Mesenchymal stem cell (in vitro differentiated cells and primary cell): ENCODE measurements around the gene ZNF74.

ENCODE experiments used
- DNase-seq: peaks from one replicate; pipeline ENCODE4 v3.0.0-alpha.2; 2013
- H2AFZ ChIP-seq: one replicate; pipeline ENCODE4 v1.6.1; 2013; ENCODE audit warnings: low read depth, mild to moderate bottlenecking, control low read depth, inconsistent platforms, low read length, moderate library complexity
- H2AK5ac ChIP-seq: 2 replicates; pipeline ENCODE4 v1.6.1; 2013; ENCODE audit warnings: low read length, moderate library complexity, mild to moderate bottlenecking, inconsistent platforms; ENCODE audit not compliant: severe bottlenecking
- H2BK120ac ChIP-seq: one replicate; pipeline ENCODE4 v1.6.1; 2013; ENCODE audit warnings: low read depth, mild to moderate bottlenecking, inconsistent platforms, low read length, moderate library complexity
- H2BK12ac ChIP-seq, 2 experiments: one replicate each; pipeline ENCODE4 v1.6.1; 2013; ENCODE audit warnings: inconsistent platforms in 2 of 2, low read length in 2 of 2, mild to moderate bottlenecking in 2 of 2, moderate library complexity in 2 of 2, control low read depth in 1 of 2
- H2BK15ac ChIP-seq: one replicate; pipeline ENCODE4 v1.6.1; 2013; ENCODE audit warnings: mild to moderate bottlenecking, low read depth, inconsistent platforms; ENCODE audit not compliant: poor library complexity, severe bottlenecking
- H2BK5ac ChIP-seq: 2 replicates; pipeline ENCODE4 v1.6.1; 2013; ENCODE audit warnings: low read depth, mild to moderate bottlenecking, low read length, control low read depth, inconsistent platforms; ENCODE audit not compliant: poor library complexity, severe bottlenecking
- H3K14ac ChIP-seq, 2 experiments: one replicate each; pipeline ENCODE4 v1.6.1; 2013; ENCODE audit warnings: inconsistent platforms in 2 of 2, low read length in 2 of 2, control low read depth in 1 of 2, mild to moderate bottlenecking in 1 of 2, moderate library complexity in 1 of 2
- H3K18ac ChIP-seq, 2 experiments: one replicate each; pipeline ENCODE4 v1.6.1; 2013; ENCODE audit warnings: inconsistent platforms in 2 of 2, low read length in 2 of 2, control low read depth in 1 of 2, low read depth in 1 of 2, mild to moderate bottlenecking in 1 of 2
- H3K23ac ChIP-seq, 2 experiments: one replicate each; pipeline ENCODE4 v1.6.1; 2013; ENCODE audit warnings: inconsistent platforms in 2 of 2, low read length in 2 of 2, mild to moderate bottlenecking in 2 of 2, moderate library complexity in 2 of 2, control low read depth in 1 of 2
- H3K27ac ChIP-seq: 2 replicates; pipeline ENCODE4 v1.5.1; 2013; ENCODE audit warnings: mild to moderate bottlenecking, moderate library complexity, low read length, control low read depth, inconsistent platforms; ENCODE audit not compliant: poor library complexity, severe bottlenecking
- H3K27me3 ChIP-seq, 2 experiments: 2 replicates each; pipeline versions ENCODE4 v1.6.1 to v1.7.0; 2013; ENCODE audit warnings: low read length in 2 of 2, mild to moderate bottlenecking in 2 of 2, moderate library complexity in 2 of 2, control low read depth in 1 of 2, inconsistent platforms in 1 of 2; ENCODE audit not compliant: control insufficient read depth in 1 of 2, insufficient read depth in 1 of 2
- H3K36me3 ChIP-seq, 2 experiments: 2 replicates each; pipeline versions ENCODE4 v1.6.1 to v1.7.0; 2013; ENCODE audit warnings: low read length in 2 of 2, control low read depth in 1 of 2, inconsistent platforms in 1 of 2, low read depth in 1 of 2, mild to moderate bottlenecking in 1 of 2; ENCODE audit not compliant: insufficient read depth in 2 of 2, control insufficient read depth in 1 of 2
- H3K4ac ChIP-seq, 2 experiments: one replicate each; pipeline ENCODE4 v1.6.1; 2013; ENCODE audit warnings: inconsistent platforms in 2 of 2, low read length in 2 of 2, mild to moderate bottlenecking in 2 of 2, moderate library complexity in 2 of 2, control low read depth in 1 of 2, low read depth in 1 of 2
- H3K4me1 ChIP-seq: 2 replicates; pipeline ENCODE4 v1.6.1; 2013; ENCODE audit warnings: low read depth, low read length, control low read depth; ENCODE audit not compliant: control insufficient read depth, insufficient read depth
- H3K4me2 ChIP-seq: 2 replicates; pipeline ENCODE4 v1.6.1; 2013; ENCODE audit warnings: low read length, mild to moderate bottlenecking, inconsistent platforms; ENCODE audit not compliant: poor library complexity, severe bottlenecking
- H3K4me3 ChIP-seq, 2 experiments: 2 replicates each; pipeline versions ENCODE4 v1.5.1 to v1.7.0; 2013; ENCODE audit warnings: low read length in 2 of 2, mild to moderate bottlenecking in 2 of 2, control low read depth in 1 of 2, low read depth in 1 of 2; ENCODE audit not compliant: insufficient read depth in 1 of 2
- H3K79me1 ChIP-seq: replicated peaks from 2 replicates; pipeline ENCODE4 v1.6.1; 2013; ENCODE audit warnings: mild to moderate bottlenecking, control low read depth, low read length, inconsistent platforms; ENCODE audit not compliant: poor library complexity, severe bottlenecking
- H3K9ac ChIP-seq: 2 replicates; pipeline ENCODE4 v1.7.0; 2013; ENCODE audit warnings: mild to moderate bottlenecking, low read length, moderate library complexity
- H3K9me3 ChIP-seq: 2 replicates; pipeline ENCODE4 v1.7.0; 2013; ENCODE audit warnings: mild to moderate bottlenecking, low read length; ENCODE audit not compliant: control insufficient read depth
- H4K8ac ChIP-seq: one replicate; pipeline ENCODE4 v1.6.1; 2013; ENCODE audit warnings: inconsistent platforms, mild to moderate bottlenecking, low read length, moderate library complexity
- H4K91ac ChIP-seq: one replicate; pipeline ENCODE4 v1.6.1; 2013; ENCODE audit warnings: mild to moderate bottlenecking, low read length, inconsistent platforms
- WGBS: methylation state at CpG from one replicate; pipeline ENCODE4 v1.1.7; 2013; ENCODE audit warnings: mixed read lengths; 5-methylcytosine and 5-hydroxymethylcytosine counted together

ZNF74 gene

GRCh38 chr22:20402960-20403778 is 9.2 kb downstream of the ZNF74 start:
- Histone ChIP-seq H3K27me3 (no peaks in the 10 kb centered on the region), H3K4ac (no peak overlapping the region), H2AFZ (no peak overlapping the region), H3K9ac (no peak overlapping the region), H3K4me3 (no peak overlapping the region), H3K18ac (no peak overlapping the region), H2BK12ac (no peak overlapping the region), H4K8ac (no peak overlapping the region), H3K36me3 (peaks cover 36 to 69% of the 10 kb centered on the region in 2 experiments), H3K23ac (no peak overlapping the region), H3K79me1 (peaks cover 17% of the 10 kb centered on the region), H3K27ac (no peak overlapping the region), H2AK5ac (no peak overlapping the region), H2BK15ac (no peak overlapping the region), H3K4me1 (peaks cover 7% of the 10 kb centered on the region), H2BK5ac (no peak overlapping the region), H4K91ac (no peak overlapping the region), H3K9me3 (no peaks in the 10 kb centered on the region), H3K4me2 (no peak overlapping the region), H3K14ac (no peak overlapping the region), H2BK120ac (no peak overlapping the region)
- 96% methylated on average over 9 of the region's 9 CpGs for WGBS
- DNase-seq, result no peak

DNA sequence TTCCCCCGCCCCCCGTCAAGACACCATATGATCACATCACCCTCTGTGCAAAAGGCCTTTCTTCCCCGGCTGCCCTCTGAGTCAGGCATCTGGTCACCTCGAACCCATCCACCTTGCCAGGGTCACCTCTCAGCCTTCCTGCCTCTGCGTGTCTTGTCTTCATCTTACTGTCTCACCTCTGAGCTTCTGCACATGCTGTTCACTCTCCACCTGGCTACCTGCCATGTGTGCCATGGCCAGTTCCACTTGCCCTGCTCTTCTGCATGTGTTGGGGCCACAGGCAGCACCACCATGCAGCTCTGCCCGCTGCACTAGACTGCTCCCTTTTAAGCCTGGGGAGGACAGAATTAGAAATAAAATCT is 9.8 kb downstream of the ZNF74 start:
- no peak overlapping the region for H4K8ac ChIP-seq
- no peak overlapping the region for H3K27ac ChIP-seq
- H2AK5ac ChIP-seq, result no peak overlapping the region
- H3K4me1 ChIP-seq, result peaks cover 7% of the 10 kb centered on the region
- no peak overlapping the region for H2BK12ac ChIP-seq
- no peak overlapping the region for H3K4me2 ChIP-seq
- H3K18ac ChIP-seq, result no peak overlapping the region
- H3K9me3 ChIP-seq, result no peaks in the 10 kb centered on the region
- no peak overlapping the region for H3K4ac ChIP-seq
- H2BK5ac ChIP-seq, result no peak overlapping the region
- no peak overlapping the region for H3K23ac ChIP-seq
- peaks cover 36 to 69% of the 10 kb centered on the region in 2 experiments for H3K36me3 ChIP-seq
- H4K91ac ChIP-seq, result no peak overlapping the region
- no peak overlapping the region for H2AFZ ChIP-seq
- 97% methylated on average over 6 of the region's 6 CpGs for WGBS
- H3K14ac ChIP-seq, result no peak overlapping the region
- H3K9ac ChIP-seq, result no peak overlapping the region
- DNase-seq, result no peak
- H3K79me1 ChIP-seq, result peaks cover 17% of the 10 kb centered on the region
- H3K4me3 ChIP-seq, result no peak overlapping the region
- H2BK15ac ChIP-seq, result no peak overlapping the region
- H2BK120ac ChIP-seq, result no peak overlapping the region
- H3K27me3 ChIP-seq, result no peaks in the 10 kb centered on the region

DNA sequence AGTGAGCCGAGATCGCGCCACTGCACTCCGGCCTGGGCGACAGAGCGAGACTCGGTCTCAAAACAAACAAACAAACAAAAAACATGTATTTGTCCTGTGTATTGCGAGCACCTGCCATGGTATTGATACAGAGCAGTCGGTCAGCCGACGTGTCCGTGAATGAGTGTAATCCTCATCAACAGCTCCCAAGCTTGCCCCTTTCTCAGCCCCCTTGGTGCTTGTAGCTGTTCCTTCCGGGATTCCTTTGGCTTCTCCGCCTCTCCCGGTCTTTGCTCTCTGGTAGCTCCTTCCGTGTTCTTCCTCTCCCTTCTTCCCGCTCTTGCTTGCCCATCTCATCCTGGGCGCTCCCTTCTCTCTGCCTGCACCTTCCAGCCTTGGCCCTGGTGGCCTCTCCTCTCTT is 10.9 kb downstream of the ZNF74 start:
- Histone ChIP-seq H3K27me3 (no peaks in the 10 kb centered on the region), H3K9ac (no peak overlapping the region), H2AFZ (no peak overlapping the region), H4K8ac (no peak overlapping the region), H3K79me1 (peaks cover 18% of the 10 kb centered on the region), H3K14ac (no peak overlapping the region), H2BK12ac (no peak overlapping the region), H3K9me3 (no peaks in the 10 kb centered on the region), H3K4me1 (peaks cover 10% of the 10 kb centered on the region), H4K91ac (no peak overlapping the region), H3K4ac (no peak overlapping the region), H3K18ac (no peak overlapping the region), H3K36me3 (peaks cover 36 to 69% of the 10 kb centered on the region in 2 experiments), H2BK5ac (no peak overlapping the region), H3K23ac (no peak overlapping the region), H2AK5ac (no peak overlapping the region), H2BK120ac (no peak overlapping the region), H3K4me2 (no peak overlapping the region), H2BK15ac (no peak overlapping the region), H3K27ac (no peak overlapping the region), H3K4me3 (no peak overlapping the region)
- WGBS, result 97% methylated on average over 18 of the region's 18 CpGs
- DNase-seq, result no peak

GRCh38 chr22:20405291-20405930 is 11.5 kb downstream of the ZNF74 start:
- Histone ChIP-seq H3K36me3 (peaks cover 36 to 66% of the 10 kb centered on the region in 2 experiments), H3K4ac (no peak overlapping the region), H2BK12ac (no peak overlapping the region), H3K4me3 (no peak overlapping the region), H3K4me2 (no peak overlapping the region), H2BK15ac (no peak overlapping the region), H4K8ac (no peak overlapping the region), H2BK120ac (no peak overlapping the region), H4K91ac (no peak overlapping the region), H3K9me3 (no peaks in the 10 kb centered on the region), H3K23ac (no peak overlapping the region), H2BK5ac (no peak overlapping the region), H2AK5ac (no peak overlapping the region), H3K14ac (no peak overlapping the region), H2AFZ (no peak overlapping the region), H3K27ac (no peak overlapping the region), H3K79me1 (peaks cover 13% of the 10 kb centered on the region), H3K18ac (no peak overlapping the region), H3K27me3 (no peaks in the 10 kb centered on the region), H3K9ac (no peak overlapping the region), H3K4me1 (peaks cover 12% of the 10 kb centered on the region)
- WGBS, result 96% methylated on average over 45 of the region's 45 CpGs
- no peak for DNase-seq
